ENCODE data around the gene SMYD2. TPM values are rescaled to one million over a fixed set of nuclear protein-coding genes. Genes with fewer than 3 reads are reported as not detected.
A peak's percentile ranks its signal among the peaks of the same experiment; 100 is the strongest.

The SMYD2 gene
- total RNA-seq, 2 experiments from 2014 or later, result 17.1 to 17.6 TPM

GRCh38 chr1:214287884-214288283 lies 6.9 kb downstream of the SMYD2 start:
- Mint-ChIP-seq H3K27ac (no peak overlapping the region), H3K27me3 (no peaks in the 10 kb centered on the region), H3K9me3 (no peaks in the 10 kb centered on the region), H3K36me3 (ENCODE audit: low read depth) (peaks cover 35% of the 10 kb centered on the region), H3K4me3 (no peak overlapping the region), H3K4me1 (ENCODE audit: low read depth) (peaks cover 60% of the 10 kb centered on the region)
- peaks cover 0 to 3% of the 10 kb centered on the region in 2 experiments for H3K9me3 ChIP-seq (ENCODE audit: control insufficient read depth in 1 of 2, insufficient read depth in 1 of 2, low read length in 2 of 2)
- H3K4me3 ChIP-seq (ENCODE audit: low read length), result no peak overlapping the region
- no peak overlapping the region for H3K27ac ChIP-seq (ENCODE audit: low read depth in 1 of 2, low read length in 2 of 2)
- peaks cover 1% of the 10 kb centered on the region for H3K4me1 ChIP-seq (ENCODE audit: insufficient read depth, low read length)
- ChIA-PET CTCF (no interaction called here), POLR2A (interaction anchor here (1.3 kb wide), 1 partner anchor 23 kb away, joined by 3 read pairs; no protein-coding TSS in a partner anchor)
- intact Hi-C loops (cut with DNase I, micrococcal nuclease), result no loop called here
- no peak for ATAC-seq (ENCODE audit: poor library complexity)
- DNase-seq, result peak in 1 of 14 experiments; percentile 15
- TF ChIP-seq CTCF (IDR thresholded peaks at IDR 0.05), result no peak
- peaks cover 5% of the 10 kb centered on the region for H3K36me3 ChIP-seq (ENCODE audit: insufficient read depth, low read length)
- no peaks in the 10 kb centered on the region for H3K27me3 ChIP-seq (ENCODE audit: control insufficient read depth in 1 of 2, insufficient read depth in 2 of 2, low read length in 2 of 2)

- Histone ChIP-seq H3K9me3 (ENCODE audit: control insufficient read depth in 1 of 2, insufficient read depth in 1 of 2, low read length in 2 of 2) (peaks cover 0 to 3% of the 10 kb centered on the region in 2 experiments), H3K27ac (ENCODE audit: low read depth in 1 of 2, low read length in 2 of 2) (no peak overlapping the region), H3K4me1 (ENCODE audit: insufficient read depth, low read length) (no peaks in the 10 kb centered on the region), H3K4me3 (ENCODE audit: low read length) (no peak overlapping the region), H3K27me3 (ENCODE audit: control insufficient read depth in 1 of 2, insufficient read depth in 2 of 2, low read length in 2 of 2) (no peaks in the 10 kb centered on the region), H3K36me3 (ENCODE audit: insufficient read depth, low read length) (peaks cover 5% of the 10 kb centered on the region)
- no peak for DNase-seq
- TF ChIP-seq CTCF (IDR thresholded peaks at IDR 0.05), result no peak
- Mint-ChIP-seq H3K9me3 (no peaks in the 10 kb centered on the region), H3K27ac (no peak overlapping the region), H3K4me3 (no peak overlapping the region), H3K4me1 (ENCODE audit: low read depth) (peaks cover 51% of the 10 kb centered on the region), H3K27me3 (no peaks in the 10 kb centered on the region), H3K36me3 (ENCODE audit: low read depth) (peaks cover 35% of the 10 kb centered on the region)
- ChIA-PET CTCF (interaction anchor here (0.7 kb wide), 1 partner anchor 21 kb away, joined by 3 read pairs; no protein-coding TSS in a partner anchor), POLR2A (no interaction called here)
- intact Hi-C loops (cut with DNase I, micrococcal nuclease), result no loop called here
- no peak for ATAC-seq (ENCODE audit: poor library complexity)
Measured at GRCh38 chr1:214289574-214290272, 8.8 kb downstream of the SMYD2 start.

- DNase-seq (no peak), ATAC-seq (ENCODE audit: poor library complexity) (no peak)
- H3K27me3 ChIP-seq (ENCODE audit: control insufficient read depth in 1 of 2, insufficient read depth in 2 of 2, low read length in 2 of 2), result no peaks in the 10 kb centered on the region
- Mint-ChIP-seq H3K4me1 (ENCODE audit: low read depth) (peaks cover 52% of the 10 kb centered on the region), H3K4me3 (no peak overlapping the region), H3K27ac (no peak overlapping the region), H3K27me3 (no peaks in the 10 kb centered on the region), H3K36me3 (ENCODE audit: low read depth) (peaks cover 35% of the 10 kb centered on the region), H3K9me3 (no peaks in the 10 kb centered on the region)
- H3K27ac ChIP-seq (ENCODE audit: low read depth in 1 of 2, low read length in 2 of 2), result no peak overlapping the region
- peaks cover 5% of the 10 kb centered on the region for H3K36me3 ChIP-seq (ENCODE audit: insufficient read depth, low read length)
- H3K9me3 ChIP-seq (ENCODE audit: control insufficient read depth in 1 of 2, insufficient read depth in 1 of 2, low read length in 2 of 2), result peaks cover 0 to 3% of the 10 kb centered on the region in 2 experiments
- intact Hi-C loops (cut with DNase I, micrococcal nuclease), result no loop called here
- H3K4me3 ChIP-seq (ENCODE audit: low read length), result no peak overlapping the region
- POLR2A ChIA-PET, result no interaction called here
- CTCF ChIA-PET, result interaction anchor here (0.7 to 1.2 kb wide), 2 partner anchors 21 to 42 kb away, joined by 3 read pairs; no protein-coding TSS in a partner anchor
- no peaks in the 10 kb centered on the region for H3K4me1 ChIP-seq (ENCODE audit: insufficient read depth, low read length)
- no peak for TF ChIP-seq CTCF (IDR thresholded peaks at IDR 0.05)
Measured at GRCh38 chr1:214290424-214291037, 9.6 kb downstream of the SMYD2 start.
